ENCODE results near the gene CPNE2. TPM values are rescaled to one million over a fixed set of nuclear protein-coding genes. Genes with fewer than 3 reads are reported as not detected.

The CPNE2 gene
- total RNA-seq, 2 experiments from 2014 or later: 10.4 TPM

DNA sequence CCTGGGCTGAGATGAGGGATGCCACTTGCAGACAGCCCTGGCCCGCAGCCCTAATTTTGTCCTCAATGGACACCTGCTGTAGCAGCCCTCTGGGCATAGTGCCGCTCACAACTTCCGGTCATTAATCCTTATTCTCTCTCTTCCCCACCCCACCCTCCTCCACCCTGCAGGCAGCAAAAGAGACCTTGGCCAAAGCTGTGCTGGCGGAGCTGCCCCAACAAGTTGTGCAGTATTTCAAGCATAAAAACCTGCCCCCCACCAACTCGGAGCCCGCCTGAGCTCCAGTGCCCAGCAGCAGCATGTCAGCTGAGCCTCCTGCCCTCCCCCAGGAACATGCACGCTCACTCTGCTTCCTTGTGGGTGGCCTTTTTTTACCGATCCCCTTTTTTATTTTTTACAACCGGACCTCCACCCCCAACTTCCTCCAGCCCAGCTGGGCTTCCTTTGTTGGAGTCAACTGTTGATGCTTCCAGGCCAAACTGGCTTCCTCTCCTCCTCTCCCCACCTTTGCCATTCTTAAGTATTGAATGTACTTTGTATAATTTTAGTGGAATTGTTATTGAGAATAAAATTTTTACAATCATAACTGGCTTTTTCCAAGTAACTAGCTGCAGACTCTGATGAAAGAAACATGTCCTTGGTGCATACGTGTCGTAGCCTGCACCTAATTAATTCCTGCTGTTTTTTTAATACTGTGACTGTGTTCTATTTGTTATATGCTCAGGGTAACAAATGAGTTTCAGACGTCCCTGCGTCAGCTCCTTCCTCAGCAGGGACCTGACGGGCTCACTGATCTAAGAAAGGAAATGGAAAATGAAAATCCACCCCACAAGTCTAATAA is 55.2 kb downstream of the CPNE2 start:
- Mint-ChIP-seq H3K4me3 (no peak overlapping the region), H3K27ac (no peak overlapping the region), H3K4me1 (peaks cover 32% of the 10 kb centered on the region), H3K36me3 (peaks cover 5% of the 10 kb centered on the region), H3K27me3 (no peaks in the 10 kb centered on the region), H3K9me3 (no peaks in the 10 kb centered on the region)
- DNase-seq: no peak

DNA sequence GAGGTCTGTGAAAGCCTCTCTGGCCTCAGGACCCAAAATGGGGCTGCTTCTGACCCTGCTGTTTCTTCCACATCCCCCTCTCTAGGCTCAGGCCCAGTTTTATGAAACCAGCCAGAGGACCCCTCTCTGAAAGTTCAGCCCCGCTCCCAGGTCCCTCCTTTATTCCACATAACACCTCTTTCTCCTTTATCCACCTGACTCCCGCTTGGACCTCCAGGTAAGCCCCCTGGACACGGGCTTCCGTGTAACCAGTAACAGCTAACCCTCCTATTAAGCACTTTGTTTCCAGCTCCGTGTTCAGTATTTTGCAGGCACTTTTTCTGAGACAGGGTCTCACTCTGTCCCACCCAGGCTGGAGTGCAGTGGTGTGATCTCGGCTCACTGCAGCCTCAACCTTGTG is 56.1 kb downstream of the CPNE2 start:
- no peaks in the 10 kb centered on the region for H3K27me3 Mint-ChIP-seq
- no peaks in the 10 kb centered on the region for H3K9me3 Mint-ChIP-seq
- no peak overlapping the region for H3K27ac Mint-ChIP-seq
- DNase-seq: no peak
- H3K36me3 Mint-ChIP-seq: peaks cover 12% of the 10 kb centered on the region
- H3K4me1 Mint-ChIP-seq: peaks cover 33% of the 10 kb centered on the region
- H3K4me3 Mint-ChIP-seq: no peak overlapping the region

DNA sequence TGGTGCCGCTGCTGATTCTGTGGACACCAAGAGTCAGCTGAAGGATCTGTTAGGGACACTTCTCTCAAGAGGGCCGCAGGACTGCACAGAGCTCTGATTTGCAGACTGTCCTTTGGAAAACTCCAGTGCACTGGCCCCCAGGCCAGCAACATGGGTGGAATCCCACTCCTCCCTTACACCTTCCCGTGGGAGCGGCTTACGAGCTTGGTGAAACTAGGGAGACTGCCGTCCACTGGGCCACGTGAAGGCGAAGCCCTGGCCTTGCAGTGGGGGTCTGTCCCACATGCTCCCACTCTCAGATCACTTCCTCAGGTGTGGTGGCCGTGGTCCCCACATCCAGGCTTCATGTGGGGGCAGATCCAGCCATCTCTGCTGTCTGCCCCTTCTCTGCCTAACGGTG is 57.0 kb downstream of the CPNE2 start:
- Mint-ChIP-seq H3K27ac (no peak overlapping the region), H3K4me3 (no peak overlapping the region), H3K9me3 (no peaks in the 10 kb centered on the region), H3K4me1 (peaks cover 30% of the 10 kb centered on the region), H3K36me3 (peaks cover 17% of the 10 kb centered on the region), H3K27me3 (no peaks in the 10 kb centered on the region)
- DNase-seq: no peak

GRCh38 chr16:57150682-57151330 is 58.4 kb downstream of the CPNE2 start:
- Mint-ChIP-seq H3K27me3 (no peaks in the 10 kb centered on the region), H3K4me1 (peaks cover 27% of the 10 kb centered on the region), H3K36me3 (peaks cover 18% of the 10 kb centered on the region), H3K9me3 (no peaks in the 10 kb centered on the region), H3K4me3 (no peak overlapping the region), H3K27ac (peak overlapping the region; percentile 76)
- no peak for DNase-seq

GRCh38 chr16:57151369-57151768 is 59.0 kb downstream of the CPNE2 start:
- H3K27me3 Mint-ChIP-seq: no peaks in the 10 kb centered on the region

DNA sequence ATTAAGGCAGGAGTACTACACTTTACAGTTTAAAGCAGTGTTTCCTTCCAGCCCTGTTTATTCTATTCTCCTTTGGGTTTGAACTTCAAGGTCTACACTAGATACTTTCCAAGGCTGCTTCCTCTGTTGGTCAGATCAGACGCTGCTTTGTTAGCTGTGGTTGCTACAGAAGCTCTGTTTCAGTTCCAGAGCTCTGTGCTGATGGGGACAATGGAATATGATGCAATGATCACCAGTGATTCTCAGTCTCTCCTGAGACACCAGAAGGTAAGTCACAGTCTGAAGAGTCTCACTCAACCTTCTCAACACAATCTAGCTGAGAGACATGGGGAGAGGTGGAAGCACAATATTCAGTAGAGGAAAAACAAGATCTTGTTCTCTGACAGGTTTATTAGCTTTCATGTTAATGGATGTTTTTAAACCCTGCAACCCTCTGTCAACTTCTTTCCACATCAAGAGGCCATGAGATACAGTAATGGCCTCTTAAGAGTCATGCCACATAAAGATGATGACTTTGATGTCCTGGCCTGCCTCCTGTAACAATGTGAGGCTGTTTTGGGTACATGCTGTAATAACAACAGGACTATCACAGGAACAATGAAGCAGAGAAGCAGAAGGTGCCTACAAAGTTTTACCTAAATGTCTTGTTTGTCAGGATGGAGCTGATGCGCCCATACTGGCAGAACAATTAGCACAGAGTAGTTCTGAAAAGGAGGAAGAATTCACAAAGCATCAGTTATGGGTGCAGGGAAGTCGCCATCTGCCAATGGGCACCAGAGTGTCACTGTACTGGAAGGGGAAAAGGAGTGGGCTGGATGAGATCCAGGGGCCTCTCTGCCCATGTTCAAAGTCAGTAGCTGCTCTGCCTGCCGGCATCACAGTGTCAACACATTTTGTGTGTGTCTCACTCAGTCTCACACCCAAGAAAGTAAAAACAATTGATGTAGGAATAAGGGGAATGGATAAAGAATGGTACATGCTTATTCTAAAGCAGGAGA is 60.0 kb downstream of the CPNE2 start:
- H3K27me3 Mint-ChIP-seq: no peaks in the 10 kb centered on the region
- no peak overlapping the region for H3K4me3 Mint-ChIP-seq
- H3K9me3 Mint-ChIP-seq: no peaks in the 10 kb centered on the region
- H3K27ac Mint-ChIP-seq: peak overlapping the region; percentile 76
- peaks cover 25% of the 10 kb centered on the region for H3K36me3 Mint-ChIP-seq
- no peak for DNase-seq
- H3K4me1 Mint-ChIP-seq: peaks cover 27% of the 10 kb centered on the region

More at GRCh38 chr16:57151369-57151768, 59.0 kb downstream of the CPNE2 start:
- Mint-ChIP-seq H3K4me3 (no peak overlapping the region), H3K36me3 (peaks cover 20% of the 10 kb centered on the region), H3K4me1 (peaks cover 27% of the 10 kb centered on the region), H3K9me3 (no peaks in the 10 kb centered on the region), H3K27ac (peak overlapping the region; percentile 76)
- DNase-seq: no peak

GRCh38 chr16:57153841-57154240 is 61.5 kb downstream of the CPNE2 start:
- Mint-ChIP-seq H3K36me3 (peaks cover 31% of the 10 kb centered on the region), H3K9me3 (no peaks in the 10 kb centered on the region), H3K27me3 (no peaks in the 10 kb centered on the region), H3K27ac (no peak overlapping the region), H3K4me3 (no peak overlapping the region), H3K4me1 (peaks cover 22% of the 10 kb centered on the region)
- no peak for DNase-seq

DNA sequence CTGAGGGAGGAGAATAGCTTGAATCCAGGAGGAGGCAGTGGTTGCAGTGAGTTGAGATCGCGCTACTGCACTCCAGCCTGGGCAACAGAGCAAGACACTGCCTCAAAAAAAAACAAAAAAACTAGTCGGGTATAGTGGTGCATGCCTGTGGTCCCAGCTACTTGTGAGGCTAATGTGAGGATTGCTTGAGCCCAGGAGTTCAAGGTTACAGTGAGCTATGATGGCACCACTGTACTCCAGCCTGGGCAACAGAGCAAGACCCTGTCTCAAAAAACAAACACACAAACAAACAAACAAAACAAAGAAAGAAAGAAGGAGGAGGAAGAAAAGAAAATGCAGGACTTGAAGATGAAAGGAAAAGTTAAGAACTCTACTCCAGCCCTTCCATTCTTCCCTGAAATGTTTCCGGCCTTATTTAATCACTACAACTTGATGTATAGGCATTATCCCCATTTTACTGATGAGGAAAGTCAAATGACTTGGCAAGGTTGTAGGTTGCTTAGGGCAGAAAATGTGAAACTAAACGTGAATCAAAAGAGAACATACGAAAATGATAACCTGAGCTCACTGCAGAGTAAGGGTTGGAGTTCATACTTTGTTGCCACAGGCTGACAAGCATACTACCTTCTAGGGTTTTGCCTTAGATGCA is 63.4 kb downstream of the CPNE2 start:
- no peaks in the 10 kb centered on the region for H3K9me3 Mint-ChIP-seq
- no peaks in the 10 kb centered on the region for H3K27me3 Mint-ChIP-seq
- peaks cover 24% of the 10 kb centered on the region for H3K4me1 Mint-ChIP-seq
- H3K27ac Mint-ChIP-seq: no peak overlapping the region
- no peak for DNase-seq
- H3K36me3 Mint-ChIP-seq: peaks cover 40% of the 10 kb centered on the region
- H3K4me3 Mint-ChIP-seq: no peak overlapping the region

- DNase-seq: no peak
- H3K9me3 Mint-ChIP-seq: no peaks in the 10 kb centered on the region
- no peaks in the 10 kb centered on the region for H3K27me3 Mint-ChIP-seq
- no peak overlapping the region for H3K4me3 Mint-ChIP-seq
- H3K27ac Mint-ChIP-seq: no peak overlapping the region
- H3K4me1 Mint-ChIP-seq: peaks cover 21% of the 10 kb centered on the region
- peaks cover 42% of the 10 kb centered on the region for H3K36me3 Mint-ChIP-seq
Observed at GRCh38 chr16:57156351-57156703, 63.9 kb downstream of the CPNE2 start.

GRCh38 chr16:57157533-57157932 is 65.2 kb downstream of the CPNE2 start:
- H3K4me3 Mint-ChIP-seq: no peak overlapping the region
- no peak overlapping the region for H3K27ac Mint-ChIP-seq
- no peaks in the 10 kb centered on the region for H3K27me3 Mint-ChIP-seq
- H3K9me3 Mint-ChIP-seq: no peaks in the 10 kb centered on the region
- peaks cover 39% of the 10 kb centered on the region for H3K36me3 Mint-ChIP-seq
- no peak for DNase-seq
- H3K4me1 Mint-ChIP-seq: peaks cover 9% of the 10 kb centered on the region

GRCh38 chr16:57159447-57159846 is 67.1 kb downstream of the CPNE2 start:
- Mint-ChIP-seq H3K27me3 (no peaks in the 10 kb centered on the region), H3K36me3 (peaks cover 33% of the 10 kb centered on the region), H3K4me1 (peaks cover 5% of the 10 kb centered on the region), H3K4me3 (no peak overlapping the region), H3K9me3 (no peaks in the 10 kb centered on the region), H3K27ac (no peak overlapping the region)
- DNase-seq: no peak

- Mint-ChIP-seq H3K36me3 (peaks cover 29% of the 10 kb centered on the region), H3K9me3 (no peaks in the 10 kb centered on the region), H3K27me3 (no peaks in the 10 kb centered on the region), H3K27ac (no peak overlapping the region), H3K4me3 (no peak overlapping the region), H3K4me1 (peaks cover 15% of the 10 kb centered on the region)
- no peak for DNase-seq
Observed at GRCh38 chr16:57163842-57164241, 71.5 kb downstream of the CPNE2 start.

DNA sequence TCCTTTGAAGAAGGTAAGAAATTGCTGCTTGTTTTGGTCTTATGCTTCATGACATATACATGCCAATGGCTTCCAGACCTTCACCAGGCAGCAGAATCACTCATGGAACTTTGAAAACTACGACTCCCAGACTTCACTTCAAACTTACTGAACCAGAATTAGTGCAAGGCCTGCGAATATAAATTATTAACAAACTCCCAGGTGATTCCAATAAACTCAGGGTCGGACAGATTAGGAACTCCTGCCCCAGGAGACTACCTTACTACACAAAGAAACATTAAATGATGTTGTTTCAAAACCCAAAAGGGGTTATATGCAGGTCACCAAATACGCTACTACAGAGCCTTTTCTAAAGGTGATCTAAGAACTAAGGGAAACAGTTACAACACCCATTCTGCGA is 73.1 kb downstream of the CPNE2 start:
- Mint-ChIP-seq H3K27me3 (no peaks in the 10 kb centered on the region), H3K36me3 (peaks cover 20% of the 10 kb centered on the region), H3K4me1 (peaks cover 12% of the 10 kb centered on the region), H3K9me3 (no peaks in the 10 kb centered on the region), H3K27ac (no peak overlapping the region), H3K4me3 (no peak overlapping the region)
- DNase-seq: no peak

- Mint-ChIP-seq H3K4me3 (no peak overlapping the region), H3K27me3 (no peaks in the 10 kb centered on the region), H3K4me1 (peaks cover 12% of the 10 kb centered on the region), H3K9me3 (no peaks in the 10 kb centered on the region), H3K36me3 (peaks cover 19% of the 10 kb centered on the region), H3K27ac (no peak overlapping the region)
- DNase-seq: no peak
Observed at GRCh38 chr16:57165938-57166337, 73.6 kb downstream of the CPNE2 start.
